Natural killer cell (primary cell): ENCODE data around the gene VEGFC. TPM values are rescaled to one million over a fixed set of nuclear protein-coding genes. Genes with fewer than 3 reads are reported as not detected.

Experiments
- ATAC-seq, 3 donors: fragments of 150-1000 bp in 2 of 3; fragments of 200-7000 bp in 1 of 3; cut with Tn5 transposase; 1 replicate in 1 of 3; 2 replicates in 2 of 3; pipeline ENCODE4 v1.10.0; 2021; ENCODE audit warnings: mild to moderate bottlenecking in 2 of 3, moderate library complexity in 2 of 3
- DNase-seq, 2 donors: peaks; one replicate each; pipeline versions ENCODE4 v3.0.0 to v3.0.0-alpha.2; 2013 to 2021; ENCODE audit warnings: mixed read lengths in 1 of 2
- H3K27ac ChIP-seq: one replicate; pipeline ENCODE4 v1.5.1; 2013; ENCODE audit warnings: mild to moderate bottlenecking, low read length
- H3K27me3 ChIP-seq: one replicate; pipeline ENCODE4 v1.6.1; 2013; ENCODE audit warnings: low read length; ENCODE audit not compliant: control insufficient read depth, insufficient read depth
- H3K36me3 ChIP-seq: one replicate; pipeline ENCODE4 v1.6.1; 2013; ENCODE audit warnings: low read length; ENCODE audit not compliant: control insufficient read depth, insufficient read depth
- H3K4me1 ChIP-seq: one replicate; pipeline ENCODE4 v1.6.1; 2013; ENCODE audit warnings: low read length; ENCODE audit not compliant: control insufficient read depth, insufficient read depth
- H3K4me3 ChIP-seq: one replicate; pipeline ENCODE4 v1.5.1; 2013; ENCODE audit warnings: low read length
- H3K9me3 ChIP-seq: one replicate; pipeline ENCODE4 v1.6.1; 2013; ENCODE audit warnings: low read length; ENCODE audit not compliant: control insufficient read depth, insufficient read depth
- H3K27ac Mint-ChIP-seq, 2 donors: one replicate each; pipeline ENCODE4 v1.8.0; 2022; ENCODE audit warnings: mild to moderate bottlenecking in 2 of 2, mixed read lengths in 2 of 2, moderate library complexity in 1 of 2
- H3K27me3 Mint-ChIP-seq, 2 donors: one replicate each; pipeline ENCODE4 v1.8.0; 2022; ENCODE audit warnings: low read depth in 2 of 2, mixed read lengths in 2 of 2
- H3K36me3 Mint-ChIP-seq: one replicate; pipeline ENCODE4 v1.8.0; 2022; ENCODE audit warnings: mixed read lengths
- H3K4me1 Mint-ChIP-seq, 2 donors: one replicate each; pipeline ENCODE4 v1.8.0; 2022; ENCODE audit warnings: mixed read lengths in 2 of 2
- H3K4me3 Mint-ChIP-seq: one replicate; pipeline ENCODE4 v1.8.0; 2022; ENCODE audit warnings: mild to moderate bottlenecking, moderate library complexity, mixed read lengths
- H3K9me3 Mint-ChIP-seq, 2 donors: one replicate each; pipeline ENCODE4 v1.8.0; 2022; ENCODE audit warnings: mixed read lengths in 2 of 2
- CTCF ChIP-seq: fragments of 200-600 bp; IDR thresholded peaks from one replicate; pipeline ENCODE4 v1.8.0; 2022; ENCODE audit warnings: antibody characterized with exemption
- WGBS: methylation state at CpG from one replicate; pipeline ENCODE4 v1.1.7; 2013; ENCODE audit warnings: missing lambda C conversion rate; ENCODE audit not compliant: insufficient coverage; 5-methylcytosine and 5-hydroxymethylcytosine counted together
- intact Hi-C: fragments of 100-400 bp; cut with micrococcal nuclease; formaldehyde crosslinking; loops from one replicate; pipeline ENCODE4 v1.14.2; 2022
- total RNA-seq, 4 donors: library from RNA; stranded (reverse); fragments of 120-200 nt in 1 of 4; gene quantifications; one replicate each; pipeline versions ENCODE4 v1.2.3 to v1.2.4, GENCODE V29; 2013 to 2022

Gene VEGFC
- total RNA-seq, 3 donors from 2014 or later (not counting 1 experiment from before 2014, with no cell fraction given), result not detected

DNA sequence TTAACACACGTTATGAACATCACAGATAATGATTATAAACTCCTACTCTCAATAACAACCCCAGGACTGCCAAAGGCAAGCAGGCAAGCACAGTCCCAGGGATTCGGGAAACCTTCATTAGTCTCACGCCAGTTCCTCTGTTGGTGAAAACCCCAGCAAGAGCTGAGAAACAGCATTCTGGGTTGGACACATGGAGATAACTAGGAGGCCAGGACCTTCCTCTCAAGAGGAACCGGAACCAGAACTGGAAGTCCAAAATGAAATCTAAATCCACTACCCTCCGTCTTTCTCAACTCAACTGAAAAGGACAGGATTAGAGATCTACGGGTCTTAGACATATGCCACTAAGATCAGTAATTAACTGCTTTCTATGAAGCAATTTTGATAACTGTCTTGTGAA, 3.8 kb downstream of the VEGFC start:
- Mint-ChIP-seq H3K4me1 (no peaks in the 10 kb centered on the region), H3K27me3 (peaks cover 19 to 21% of the 10 kb centered on the region in 2 donors), H3K36me3 (peaks cover 7% of the 10 kb centered on the region), H3K4me3 (no peak overlapping the region), H3K9me3 (peaks cover 2 to 7% of the 10 kb centered on the region in 2 donors), H3K27ac (no peak overlapping the region)
- no peak for DNase-seq
- Histone ChIP-seq H3K27ac (no peak overlapping the region), H3K9me3 (no peaks in the 10 kb centered on the region), H3K4me1 (no peaks in the 10 kb centered on the region), H3K36me3 (no peaks in the 10 kb centered on the region), H3K27me3 (peaks cover 10% of the 10 kb centered on the region), H3K4me3 (no peak overlapping the region)
- ATAC-seq, result no peak
- intact Hi-C loops, result no loop called here
- TF ChIP-seq CTCF, result no peak
- 78% methylated on average over 6 of the region's 6 CpGs for WGBS

- peaks cover 10% of the 10 kb centered on the region for H3K27me3 ChIP-seq
- Mint-ChIP-seq H3K27me3 (peaks cover 13 to 14% of the 10 kb centered on the region in 2 donors), H3K4me3 (no peak overlapping the region), H3K36me3 (peaks cover 6% of the 10 kb centered on the region), H3K4me1 (no peaks in the 10 kb centered on the region), H3K27ac (no peak overlapping the region), H3K9me3 (peaks cover 0 to 7% of the 10 kb centered on the region in 2 donors)
- DNase-seq, result no peak
- H3K4me1 ChIP-seq, result no peaks in the 10 kb centered on the region
- no peak overlapping the region for H3K27ac ChIP-seq
- H3K9me3 ChIP-seq, result no peaks in the 10 kb centered on the region
- H3K4me3 ChIP-seq, result no peak overlapping the region
- no peaks in the 10 kb centered on the region for H3K36me3 ChIP-seq
- TF ChIP-seq CTCF, result no peak
- 83% methylated on average over 6 of the region's 8 CpGs for WGBS
- ATAC-seq, result no peak
- intact Hi-C loops, result no loop called here
Measured at GRCh38 chr4:176788248-176788647, 4.5 kb downstream of the VEGFC start.

GRCh38 chr4:176784816-176785215, 7.9 kb downstream of the VEGFC start:
- H3K4me3 Mint-ChIP-seq, result no peak overlapping the region
- intact Hi-C loops, result no loop called here
- 88% methylated on average over 2 of the region's 2 CpGs for WGBS
- H3K27me3 ChIP-seq, result no peaks in the 10 kb centered on the region
- H3K4me1 Mint-ChIP-seq, result no peaks in the 10 kb centered on the region
- no peaks in the 10 kb centered on the region for H3K36me3 ChIP-seq
- DNase-seq (no peak), ATAC-seq (no peak)
- H3K27ac ChIP-seq, result no peak overlapping the region
- no peak overlapping the region for H3K4me3 ChIP-seq
- H3K27ac Mint-ChIP-seq, result no peak overlapping the region
- H3K4me1 ChIP-seq, result no peaks in the 10 kb centered on the region
- no peaks in the 10 kb centered on the region for H3K36me3 Mint-ChIP-seq
- no peaks in the 10 kb centered on the region for H3K9me3 ChIP-seq
- H3K9me3 Mint-ChIP-seq, result peaks cover 0 to 5% of the 10 kb centered on the region in 2 donors
- no peak for TF ChIP-seq CTCF
- H3K27me3 Mint-ChIP-seq, result peaks cover 0 to 1% of the 10 kb centered on the region in 2 donors

- 44% methylated on average over 2 of the region's 2 CpGs for WGBS
- Histone ChIP-seq H3K4me3 (no peak overlapping the region), H3K27me3 (no peaks in the 10 kb centered on the region), H3K4me1 (no peaks in the 10 kb centered on the region), H3K36me3 (no peaks in the 10 kb centered on the region), H3K9me3 (no peaks in the 10 kb centered on the region), H3K27ac (no peak overlapping the region)
- ATAC-seq (no peak), DNase-seq (no peak)
- Mint-ChIP-seq H3K27ac (no peak overlapping the region), H3K36me3 (no peaks in the 10 kb centered on the region), H3K4me3 (no peak overlapping the region), H3K27me3 (no peaks in the 10 kb centered on the region), H3K9me3 (peaks cover 0 to 8% of the 10 kb centered on the region in 2 donors), H3K4me1 (no peaks in the 10 kb centered on the region)
- intact Hi-C loops, result no loop called here
- no peak for TF ChIP-seq CTCF
Measured at GRCh38 chr4:176782794-176783193, 9.9 kb downstream of the VEGFC start.
